HCT116 (cell line): Measurements from ENCODE around the gene SLC38A2. TPM values are rescaled to one million over a fixed set of nuclear protein-coding genes. Genes with fewer than 3 reads are reported as not detected.

Source experiments
- ATAC-seq: fragments of 200-7000 bp; cut with Tn5 transposase; 2 replicates; pipeline ENCODE4 v1.9.1; 2020; ENCODE audit warnings: mild to moderate bottlenecking, moderate library complexity
- BruUV-seq: library from RNA; stranded (reverse); fragments of 400-500 nt; replicated peaks from 2 replicates; lab custom pipeline; 2021; lab: Mats Ljungman, UMichigan
- CTCF ChIA-PET: fragments of 300-600 bp; sonication (Branson Sonifier 250); formaldehyde crosslinking; loops from one replicate; lab custom pipeline; 2021; ENCODE audit warnings: antibody characterized with exemption; lab: Charles Lee
- POLR2A ChIA-PET: fragments of 300-600, 350-600 bp; sonication (Branson Sonifier 250); formaldehyde crosslinking; loops from one replicate; lab custom pipeline; 2021; ENCODE audit warnings: antibody characterized with exemption; lab: Charles Lee
- RAD21 ChIA-PET, 2 experiments: fragments of 300-600 bp; sonication (Branson Sonifier 250); formaldehyde crosslinking; loops; one replicate each; lab custom pipeline; 2023; ENCODE audit warnings: low total read pairs in 2 of 2; ENCODE audit not compliant: uncharacterized antibody in 2 of 2, unreplicated experiment in 2 of 2, low non-redundant PET in 1 of 2; lab: Charles Lee
- DNase-seq: peaks from one replicate; pipeline ENCODE4 v3.0.0-alpha.2; 2010; ENCODE audit warnings: low read depth, low spot score
- H2AFZ ChIP-seq: fragments of 200-600 bp; shearing (Covaris generic), sonication (generic); 2 replicates; pipeline ENCODE4 v1.6.1; 2017; ENCODE audit warnings: low read depth, mixed run types, mixed read lengths, antibody characterized with exemption, low read length; ENCODE audit not compliant: poor library complexity, severe bottlenecking
- H3K27ac ChIP-seq: 2 replicates; pipeline ENCODE4 v1.5.1; 2012; ENCODE audit warnings: low read depth, low read length
- H3K27me3 ChIP-seq: fragments of 200-600 bp; sonication (generic); 2 replicates; pipeline ENCODE4 v1.6.1; 2016; ENCODE audit warnings: mixed run types, low read length, mixed read lengths; ENCODE audit not compliant: insufficient read depth
- H3K36me3 ChIP-seq, 2 experiments: fragments of 200-500 bp in 1 of 2; fragments of 200-600 bp in 1 of 2; sonication (Bioruptor generic) in 1 of 2; sonication (generic) in 1 of 2; 2 replicates each; pipeline versions ENCODE4 v1.5.1 to v1.6.1; 2014 to 2016; ENCODE audit warnings: low read length in 2 of 2, inconsistent platforms in 1 of 2, mixed read lengths in 1 of 2, mixed run types in 1 of 2; ENCODE audit not compliant: insufficient read depth in 2 of 2, control insufficient read depth in 1 of 2
- H3K4me1 ChIP-seq, 2 experiments: fragments of 200-600 bp in 1 of 2; sonication (generic) in 1 of 2; 2 replicates each; pipeline versions ENCODE4 v1.5.1 to v1.6.1; 2012 to 2017; ENCODE audit warnings: low read length in 2 of 2, inconsistent platforms in 1 of 2, mild to moderate bottlenecking in 1 of 2, mixed read lengths in 1 of 2, mixed run types in 1 of 2, moderate library complexity in 1 of 2; ENCODE audit not compliant: insufficient read depth in 2 of 2, control insufficient read depth in 1 of 2
- H3K4me2 ChIP-seq: fragments of 200-600 bp; sonication (generic); 2 replicates; pipeline ENCODE4 v1.6.1; 2017; ENCODE audit warnings: mixed run types, low read length, mixed read lengths
- H3K4me3 ChIP-seq, 2 experiments: fragments of 200-600 bp in 1 of 2; sonication (generic) in 1 of 2; replicated peaks in 1 of 2; 2 replicates each; pipeline ENCODE4 v1.5.1; 2011 to 2016; ENCODE audit warnings: low read length in 2 of 2, control low read depth in 1 of 2, low read depth in 1 of 2, mild to moderate bottlenecking in 1 of 2, mixed read lengths in 1 of 2, mixed run types in 1 of 2
- H3K79me2 ChIP-seq: fragments of 200-600 bp; sonication (generic); 2 replicates; pipeline ENCODE4 v1.6.1; 2017; ENCODE audit warnings: mild to moderate bottlenecking, mixed run types, low read length, moderate library complexity, mixed read lengths; ENCODE audit not compliant: insufficient read depth
- H3K9ac ChIP-seq: fragments of 200-600 bp; sonication (generic); 2 replicates; pipeline ENCODE4 v1.6.1; 2016; ENCODE audit warnings: low read length, mixed read lengths
- H3K9me2 ChIP-seq: fragments of 200-600 bp; sonication (generic), shearing (Covaris generic); 2 replicates; pipeline ENCODE4 v1.6.1; 2017; ENCODE audit warnings: mixed run types, mild to moderate bottlenecking, moderate library complexity; ENCODE audit not compliant: insufficient read depth
- H3K9me3 ChIP-seq, 2 experiments: fragments of 200-500 bp in 1 of 2; fragments of 200-600 bp in 1 of 2; sonication (Bioruptor generic) in 1 of 2; sonication (generic) in 1 of 2; 2 replicates each; pipeline ENCODE4 v1.6.1; 2014 to 2017; ENCODE audit warnings: low read length in 2 of 2, mixed read lengths in 2 of 2, inconsistent platforms in 1 of 2, low read depth in 1 of 2, mild to moderate bottlenecking in 1 of 2, mixed run types in 1 of 2, moderate library complexity in 1 of 2; ENCODE audit not compliant: control insufficient read depth in 1 of 2, insufficient read depth in 1 of 2
- H4K20me1 ChIP-seq: fragments of 200-600 bp; sonication (generic), shearing (Covaris generic); 2 replicates; pipeline ENCODE4 v1.6.1; 2017; ENCODE audit warnings: mixed run types, mild to moderate bottlenecking, moderate library complexity; ENCODE audit not compliant: insufficient read depth
- CBX3 ChIP-seq: IDR thresholded peaks from 2 replicates; pipeline ENCODE4 v1.6.1; 2012; ENCODE audit warnings: low read depth
- CEBPB ChIP-seq: IDR thresholded peaks from 2 replicates; pipeline ENCODE4 v1.6.1; 2012; ENCODE audit warnings: low read depth
- EGR1 ChIP-seq: IDR thresholded peaks from 2 replicates; pipeline ENCODE4 v1.6.1; 2012; ENCODE audit warnings: low read depth
- EZH2 ChIP-seq: fragments of 200-600 bp; sonication (generic); IDR thresholded peaks from 2 replicates; pipeline ENCODE4 v1.6.1; 2017; ENCODE audit warnings: antibody characterized with exemption, mixed run types
- EZH2phosphoT487 ChIP-seq: fragments of 200-600 bp; IDR thresholded peaks from 2 replicates; pipeline ENCODE4 v1.6.1; 2018; ENCODE audit warnings: antibody characterized with exemption, borderline replicate concordance
- JUND ChIP-seq: IDR thresholded peaks from 2 replicates; pipeline ENCODE4 v1.6.1; 2012
- SIN3A ChIP-seq: IDR thresholded peaks from 2 replicates; pipeline ENCODE4 v1.6.1; 2012; ENCODE audit warnings: low read depth
- SP1 ChIP-seq: IDR thresholded peaks from 2 replicates; pipeline ENCODE4 v1.6.1; 2012; ENCODE audit warnings: low read depth
- SRF ChIP-seq: IDR thresholded peaks from 2 replicates; pipeline ENCODE4 v1.6.1; 2012; ENCODE audit warnings: low read depth
- TCF7L2 ChIP-seq: IDR thresholded peaks from 2 replicates; pipeline ENCODE4 v1.7.0; 2011; ENCODE audit warnings: borderline replicate concordance, inconsistent platforms; ENCODE audit not compliant: insufficient read depth, insufficient read length; ENCODE audit errors: extremely low read depth
- YY1 ChIP-seq: IDR thresholded peaks from 2 replicates; pipeline ENCODE4 v1.6.1; 2011; ENCODE audit warnings: low read length, low read depth, moderate library complexity, mild to moderate bottlenecking; ENCODE audit not compliant: insufficient replicate concordance; ENCODE audit errors: extremely low read depth
- ZNF274 ChIP-seq: fragments of 200-500 bp; sonication (Bioruptor generic); IDR thresholded peaks from 2 replicates; pipeline ENCODE4 v1.6.1; 2014; ENCODE audit warnings: mild to moderate bottlenecking, low read depth, low read length, inconsistent platforms
- intact Hi-C: fragments of 100-400 bp; cut with micrococcal nuclease; formaldehyde crosslinking; loops from 2 replicates; pipeline ENCODE4 v1.10.0; 2022
- total RNA-seq: library from RNA; stranded (reverse); gene quantifications from one replicate; pipeline ENCODE4 v1.2.1, GENCODE V29; 2021; ENCODE audit not compliant: unreplicated experiment
- TF ChIP-seq, protein P1 (sequence below): IDR thresholded peaks from 2 replicates; pipeline ENCODE4 v1.6.1; 2011; ENCODE audit warnings: mild to moderate bottlenecking, low read length, moderate library complexity; ENCODE audit not compliant: insufficient replicate concordance; ENCODE audit errors: extremely low read depth
- TF ChIP-seq, protein P2 (sequence below): IDR thresholded peaks from 2 replicates; pipeline ENCODE4 v1.6.1; 2012; ENCODE audit warnings: low read depth
- TF ChIP-seq, protein P3 (sequence below): IDR thresholded peaks from 2 replicates; pipeline ENCODE4 v1.6.1; 2012
- TF ChIP-seq, protein P4 (sequence below), 3 experiments: fragments of 200-600 bp in 1 of 3; sonication (generic) in 1 of 3; IDR thresholded peaks in 2 of 3; conservative IDR thresholded peaks in 1 of 3; 2 replicates each; pipeline ENCODE4 v1.5.1; 2012 to 2017; ENCODE audit warnings: low read depth in 2 of 3, low read length in 2 of 3, antibody characterized with exemption in 1 of 3, borderline replicate concordance in 1 of 3, control low read depth in 1 of 3, mild to moderate bottlenecking in 1 of 3, mixed read lengths in 1 of 3, mixed run types in 1 of 3, moderate library complexity in 1 of 3; ENCODE audit not compliant: insufficient read depth in 1 of 3

SLC38A2 gene
- total RNA-seq, 1 experiment from 2014 or later = 1,049 TPM

DNA sequence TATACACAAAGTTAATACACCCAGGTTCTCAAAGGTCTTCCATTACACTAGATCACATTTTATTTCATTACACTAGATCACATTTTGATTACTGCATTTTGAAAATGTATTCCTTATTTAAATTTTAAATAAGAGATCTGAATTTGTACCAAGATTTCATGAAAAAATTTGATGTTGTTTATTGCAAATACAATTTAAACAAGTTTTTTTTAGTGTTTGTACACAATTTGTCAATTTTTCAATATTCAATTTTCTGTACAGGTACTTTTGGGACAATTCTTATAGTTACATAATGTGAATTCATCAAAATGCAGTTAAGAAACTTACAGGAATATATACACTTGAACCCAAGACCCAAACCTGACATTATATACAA lies 14.3 kb downstream of the SLC38A2 start:
- ChIA-PET RAD21 (no interaction called here), POLR2A (interaction anchor here (0.8 to 4.3 kb wide), 4 partner anchors 10 to 111 kb away, joined by 3 to 82 read pairs (median 3); no protein-coding TSS in a partner anchor), CTCF (no interaction called here)
- no peak overlapping the region for H2AFZ ChIP-seq
- no peaks in the 10 kb centered on the region for H3K9me3 ChIP-seq
- DNase-seq (no peak), ATAC-seq (no peak)
- BruUV-seq = no TSS peak
- TF ChIP-seq SP1 = no peak
- TF ChIP-seq, protein P1, sequence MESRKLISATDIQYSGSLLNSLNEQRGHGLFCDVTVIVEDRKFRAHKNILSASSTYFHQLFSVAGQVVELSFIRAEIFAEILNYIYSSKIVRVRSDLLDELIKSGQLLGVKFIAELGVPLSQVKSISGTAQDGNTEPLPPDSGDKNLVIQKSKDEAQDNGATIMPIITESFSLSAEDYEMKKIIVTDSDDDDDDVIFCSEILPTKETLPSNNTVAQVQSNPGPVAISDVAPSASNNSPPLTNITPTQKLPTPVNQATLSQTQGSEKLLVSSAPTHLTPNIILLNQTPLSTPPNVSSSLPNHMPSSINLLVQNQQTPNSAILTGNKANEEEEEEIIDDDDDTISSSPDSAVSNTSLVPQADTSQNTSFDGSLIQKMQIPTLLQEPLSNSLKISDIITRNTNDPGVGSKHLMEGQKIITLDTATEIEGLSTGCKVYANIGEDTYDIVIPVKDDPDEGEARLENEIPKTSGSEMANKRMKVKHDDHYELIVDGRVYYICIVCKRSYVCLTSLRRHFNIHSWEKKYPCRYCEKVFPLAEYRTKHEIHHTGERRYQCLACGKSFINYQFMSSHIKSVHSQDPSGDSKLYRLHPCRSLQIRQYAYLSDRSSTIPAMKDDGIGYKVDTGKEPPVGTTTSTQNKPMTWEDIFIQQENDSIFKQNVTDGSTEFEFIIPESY = no peak
- TF ChIP-seq, protein P2, sequence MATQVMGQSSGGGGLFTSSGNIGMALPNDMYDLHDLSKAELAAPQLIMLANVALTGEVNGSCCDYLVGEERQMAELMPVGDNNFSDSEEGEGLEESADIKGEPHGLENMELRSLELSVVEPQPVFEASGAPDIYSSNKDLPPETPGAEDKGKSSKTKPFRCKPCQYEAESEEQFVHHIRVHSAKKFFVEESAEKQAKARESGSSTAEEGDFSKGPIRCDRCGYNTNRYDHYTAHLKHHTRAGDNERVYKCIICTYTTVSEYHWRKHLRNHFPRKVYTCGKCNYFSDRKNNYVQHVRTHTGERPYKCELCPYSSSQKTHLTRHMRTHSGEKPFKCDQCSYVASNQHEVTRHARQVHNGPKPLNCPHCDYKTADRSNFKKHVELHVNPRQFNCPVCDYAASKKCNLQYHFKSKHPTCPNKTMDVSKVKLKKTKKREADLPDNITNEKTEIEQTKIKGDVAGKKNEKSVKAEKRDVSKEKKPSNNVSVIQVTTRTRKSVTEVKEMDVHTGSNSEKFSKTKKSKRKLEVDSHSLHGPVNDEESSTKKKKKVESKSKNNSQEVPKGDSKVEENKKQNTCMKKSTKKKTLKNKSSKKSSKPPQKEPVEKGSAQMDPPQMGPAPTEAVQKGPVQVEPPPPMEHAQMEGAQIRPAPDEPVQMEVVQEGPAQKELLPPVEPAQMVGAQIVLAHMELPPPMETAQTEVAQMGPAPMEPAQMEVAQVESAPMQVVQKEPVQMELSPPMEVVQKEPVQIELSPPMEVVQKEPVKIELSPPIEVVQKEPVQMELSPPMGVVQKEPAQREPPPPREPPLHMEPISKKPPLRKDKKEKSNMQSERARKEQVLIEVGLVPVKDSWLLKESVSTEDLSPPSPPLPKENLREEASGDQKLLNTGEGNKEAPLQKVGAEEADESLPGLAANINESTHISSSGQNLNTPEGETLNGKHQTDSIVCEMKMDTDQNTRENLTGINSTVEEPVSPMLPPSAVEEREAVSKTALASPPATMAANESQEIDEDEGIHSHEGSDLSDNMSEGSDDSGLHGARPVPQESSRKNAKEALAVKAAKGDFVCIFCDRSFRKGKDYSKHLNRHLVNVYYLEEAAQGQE = no peak
- TF ChIP-seq CEBPB = no peak
- no peak for TF ChIP-seq JUND
- TF ChIP-seq, protein P3, sequence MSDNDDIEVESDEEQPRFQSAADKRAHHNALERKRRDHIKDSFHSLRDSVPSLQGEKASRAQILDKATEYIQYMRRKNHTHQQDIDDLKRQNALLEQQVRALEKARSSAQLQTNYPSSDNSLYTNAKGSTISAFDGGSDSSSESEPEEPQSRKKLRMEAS = no peak
- TF ChIP-seq YY1 = no peak
- no peak for TF ChIP-seq ZNF274
- TF ChIP-seq CBX3 = no peak
- no peak for TF ChIP-seq TCF7L2
- no peak for TF ChIP-seq EZH2phosphoT487
- no peak for TF ChIP-seq SRF
- TF ChIP-seq EGR1 = no peak
- no peak for TF ChIP-seq SIN3A
- TF ChIP-seq, protein P4, sequence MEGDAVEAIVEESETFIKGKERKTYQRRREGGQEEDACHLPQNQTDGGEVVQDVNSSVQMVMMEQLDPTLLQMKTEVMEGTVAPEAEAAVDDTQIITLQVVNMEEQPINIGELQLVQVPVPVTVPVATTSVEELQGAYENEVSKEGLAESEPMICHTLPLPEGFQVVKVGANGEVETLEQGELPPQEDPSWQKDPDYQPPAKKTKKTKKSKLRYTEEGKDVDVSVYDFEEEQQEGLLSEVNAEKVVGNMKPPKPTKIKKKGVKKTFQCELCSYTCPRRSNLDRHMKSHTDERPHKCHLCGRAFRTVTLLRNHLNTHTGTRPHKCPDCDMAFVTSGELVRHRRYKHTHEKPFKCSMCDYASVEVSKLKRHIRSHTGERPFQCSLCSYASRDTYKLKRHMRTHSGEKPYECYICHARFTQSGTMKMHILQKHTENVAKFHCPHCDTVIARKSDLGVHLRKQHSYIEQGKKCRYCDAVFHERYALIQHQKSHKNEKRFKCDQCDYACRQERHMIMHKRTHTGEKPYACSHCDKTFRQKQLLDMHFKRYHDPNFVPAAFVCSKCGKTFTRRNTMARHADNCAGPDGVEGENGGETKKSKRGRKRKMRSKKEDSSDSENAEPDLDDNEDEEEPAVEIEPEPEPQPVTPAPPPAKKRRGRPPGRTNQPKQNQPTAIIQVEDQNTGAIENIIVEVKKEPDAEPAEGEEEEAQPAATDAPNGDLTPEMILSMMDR (IDR thresholded peaks at IDR 0.05 in 2 of 3, conservative IDR thresholded peaks at IDR 0.05 in 1 of 3; ENCODE audit: borderline replicate concordance in 1 of 3, insufficient read depth in 1 of 3, low read depth in 2 of 3, low read length in 2 of 3) = no peak
- TF ChIP-seq EZH2 = no peak
- intact Hi-C loops = loop anchor here (5.0 kb wide), 5 partner anchors 91 to 366 kb away; partner anchors contain the start of genes SCAF11 and SLC38A1
- no peak overlapping the region for H3K9ac ChIP-seq
- peaks cover 0 to 19% of the 10 kb centered on the region in 2 experiments; a peak in 2 of 4 replicates for H3K4me1 ChIP-seq
- no peaks in the 10 kb centered on the region for H3K9me2 ChIP-seq
- H3K27me3 ChIP-seq = no peaks in the 10 kb centered on the region
- H3K79me2 ChIP-seq = peaks cover 29% of the 10 kb centered on the region
- peaks cover 42% of the 10 kb centered on the region for H4K20me1 ChIP-seq
- no peak overlapping the region for H3K4me2 ChIP-seq
- H3K36me3 ChIP-seq = peaks cover 40 to 43% of the 10 kb centered on the region in 2 experiments
- peak overlapping the region; percentile 24; the same call in 1 of the 2 replicates for H3K27ac ChIP-seq
- no peak overlapping the region for H3K4me3 ChIP-seq
